Body of pancreas (tissue), 4 donors: Measurements from ENCODE around the gene AUH. TPM values are rescaled to one million over a fixed set of nuclear protein-coding genes. Genes with fewer than 3 reads are reported as not detected.

ENCODE experiments used
- ATAC-seq: fragments of 150-250 bp; one replicate; pipeline ENCODE4 v1.9.1; 2016
- DNase-seq, 4 donors: peaks; one replicate each; pipeline ENCODE4 v3.0.0-alpha.2; 2019
- H3K27ac ChIP-seq, 4 donors: fragments of 200-600 bp; sonication (generic); 1 replicate in 3 of 4; 2 replicates in 1 of 4; pipeline versions ENCODE4 v1.5.1 to v1.6.1; 2016 to 2019; ENCODE audit warnings: mild to moderate bottlenecking in 1 of 4, mixed read lengths in 1 of 4, moderate library complexity in 1 of 4
- H3K27me3 ChIP-seq, 2 donors: fragments of 200-600 bp; sonication (generic); one replicate each; pipeline ENCODE4 v1.6.0; 2016; ENCODE audit warnings: mild to moderate bottlenecking in 1 of 2
- H3K36me3 ChIP-seq, 2 donors: fragments of 200-600 bp; sonication (generic); replicated peaks in 1 of 2; 2 replicates each; pipeline ENCODE4 v1.5.1; 2016; ENCODE audit warnings: low read depth in 2 of 2; ENCODE audit not compliant: insufficient read depth in 1 of 2
- H3K4me1 ChIP-seq: fragments of 200-600 bp; sonication (generic); one replicate; pipeline ENCODE4 v1.6.0; 2016
- H3K4me3 ChIP-seq, 2 donors: fragments of 200-600 bp; sonication (generic); 1 replicate in 1 of 2; 2 replicates in 1 of 2; pipeline ENCODE4 v1.5.1; 2016 to 2019
- H3K9me3 ChIP-seq, 3 donors: fragments of 200-600 bp; sonication (generic); 1 replicate in 2 of 3; 2 replicates in 1 of 3; pipeline ENCODE4 v1.5.1; 2016
- CTCF ChIP-seq, 7 experiments: fragments of 450-650 bp in 4 of 7; fragments of 200-600 bp in 3 of 7; sonication (generic) in 3 of 7; IDR thresholded peaks; one replicate each; pipeline ENCODE4 v1.5.1; 2016 to 2019; ENCODE audit warnings: antibody characterized with exemption in 7 of 7
- POLR2A ChIP-seq, 3 donors: fragments of 450-650 bp; IDR thresholded peaks; one replicate each; pipeline ENCODE4 v1.6.1; 2016; ENCODE audit warnings: antibody characterized with exemption in 3 of 3, mild to moderate bottlenecking in 2 of 3
- WGBS, 2 donors: methylation state at CpG; one replicate each; pipeline ENCODE4 v1.1.5; 2017; 5-methylcytosine and 5-hydroxymethylcytosine counted together
- intact Hi-C: fragments of 100-400 bp; cut with DNase I; formaldehyde crosslinking; loops from one replicate; pipeline ENCODE4 v1.15.1; 2023
- total RNA-seq, 2 donors: library from RNA; depleted of rRNA; stranded (reverse); fragments of >200 nt; gene quantifications; one replicate each; pipeline ENCODE4 v1.1.0, GENCODE V29; 2016

Gene AUH
- total RNA-seq, 2 donors from 2014 or later: 47.7 to 75.8 TPM

- TF ChIP-seq CTCF (IDR thresholded peaks at IDR 0.05): no peak
- WGBS, 2 donors: 77 to 88% methylated on average over 2 of the region's 2 CpGs
- intact Hi-C loops: no loop called here
- no peak overlapping the region for H3K4me3 ChIP-seq
- no peaks in the 10 kb centered on the region for H3K9me3 ChIP-seq
- no peaks in the 10 kb centered on the region for H3K36me3 ChIP-seq
- ATAC-seq (no peak), DNase-seq (no peak)
- no peaks in the 10 kb centered on the region for H3K27me3 ChIP-seq
- no peaks in the 10 kb centered on the region for H3K4me1 ChIP-seq
- no peak overlapping the region for H3K27ac ChIP-seq
Measured at GRCh38 chr9:91234523-91234922, 127.2 kb downstream of the AUH start.

- no peaks in the 10 kb centered on the region for H3K36me3 ChIP-seq
- no peaks in the 10 kb centered on the region for H3K9me3 ChIP-seq
- ATAC-seq (no peak), DNase-seq (no peak)
- H3K4me3 ChIP-seq: no peak overlapping the region
- WGBS, 2 donors: 92 to 100% methylated on average over 2 of the region's 2 CpGs
- H3K4me1 ChIP-seq: no peaks in the 10 kb centered on the region
- no peak for TF ChIP-seq POLR2A (IDR thresholded peaks at IDR 0.05)
- TF ChIP-seq CTCF (IDR thresholded peaks at IDR 0.05): no peak
- no peak overlapping the region for H3K27ac ChIP-seq
- intact Hi-C loops: no loop called here
- no peaks in the 10 kb centered on the region for H3K27me3 ChIP-seq
Measured at GRCh38 chr9:91231619-91232018, 130.1 kb downstream of the AUH start.

GRCh38 chr9:91223000-91223399 is 138.7 kb downstream of the AUH start:
- H3K27me3 ChIP-seq: no peaks in the 10 kb centered on the region
- DNase-seq: no peak
- intact Hi-C loops: no loop called here

GRCh38 chr9:91222457-91222856 is 139.3 kb downstream of the AUH start:
- no peak for ATAC-seq
- Histone ChIP-seq H3K27me3 (no peaks in the 10 kb centered on the region), H3K9me3 (no peaks in the 10 kb centered on the region), H3K4me3 (no peak overlapping the region), H3K27ac (no peak overlapping the region), H3K36me3 (peaks cover 0 to 4% of the 10 kb centered on the region in 2 donors), H3K4me1 (no peaks in the 10 kb centered on the region)
- intact Hi-C loops: no loop called here
- DNase-seq: no peak
- WGBS, 2 donors: 90 to 95% methylated on average over 6 of the region's 6 CpGs
- no peak for TF ChIP-seq CTCF (IDR thresholded peaks at IDR 0.05)
- TF ChIP-seq POLR2A (IDR thresholded peaks at IDR 0.05): no peak

More at GRCh38 chr9:91223000-91223399, 138.7 kb downstream of the AUH start:
- H3K9me3 ChIP-seq: no peaks in the 10 kb centered on the region
- no peak for TF ChIP-seq CTCF (IDR thresholded peaks at IDR 0.05)
- TF ChIP-seq POLR2A (IDR thresholded peaks at IDR 0.05): no peak
- peaks cover 0 to 4% of the 10 kb centered on the region in 2 donors for H3K36me3 ChIP-seq
- no peak for ATAC-seq
- 89 to 91% methylated on average over 5 of the region's 5 CpGs for WGBS, 2 donors
- no peaks in the 10 kb centered on the region for H3K4me1 ChIP-seq
- H3K4me3 ChIP-seq: no peak overlapping the region
- H3K27ac ChIP-seq: no peak overlapping the region

GRCh38 chr9:91221332-91221731 is 140.4 kb downstream of the AUH start:
- Histone ChIP-seq H3K27ac (no peak overlapping the region), H3K27me3 (no peaks in the 10 kb centered on the region), H3K36me3 (peaks cover 0 to 4% of the 10 kb centered on the region in 2 donors), H3K9me3 (no peaks in the 10 kb centered on the region), H3K4me1 (no peaks in the 10 kb centered on the region), H3K4me3 (no peak overlapping the region)
- DNase-seq (no peak), ATAC-seq (no peak)
- no peak for TF ChIP-seq CTCF (IDR thresholded peaks at IDR 0.05)
- no peak for TF ChIP-seq POLR2A (IDR thresholded peaks at IDR 0.05)
- intact Hi-C loops: no loop called here
- 79 to 89% methylated on average over 6 of the region's 6 CpGs for WGBS, 2 donors
